Neuronal stem cell (in vitro differentiated cells): Measurements from ENCODE around the gene SMAD3.

Experiments used
- DNase-seq: peaks from one replicate; pipeline ENCODE4 v3.0.0-alpha.2; 2013; ENCODE audit warnings: low spot score
- H2AFZ ChIP-seq: one replicate; pipeline ENCODE4 v1.6.1; 2013; ENCODE audit warnings: mild to moderate bottlenecking, low read length, inconsistent platforms
- H2AK5ac ChIP-seq: 2 replicates; pipeline ENCODE4 v1.6.1; 2013; ENCODE audit warnings: low read depth, mild to moderate bottlenecking, inconsistent platforms, low read length, moderate library complexity, mixed read lengths
- H2BK120ac ChIP-seq: 2 replicates; pipeline ENCODE4 v1.6.1; 2013; ENCODE audit warnings: low read depth, mild to moderate bottlenecking, inconsistent platforms, low read length, moderate library complexity, mixed read lengths
- H2BK12ac ChIP-seq: one replicate; pipeline ENCODE4 v1.6.1; 2013; ENCODE audit warnings: low read length, inconsistent platforms
- H2BK15ac ChIP-seq: 2 replicates; pipeline ENCODE4 v1.6.1; 2013; ENCODE audit warnings: mild to moderate bottlenecking, low read length, inconsistent platforms, mixed read lengths
- H2BK5ac ChIP-seq: one replicate; pipeline ENCODE4 v1.6.1; 2013; ENCODE audit warnings: inconsistent platforms, mild to moderate bottlenecking, low read length, moderate library complexity
- H3K14ac ChIP-seq: one replicate; pipeline ENCODE4 v1.6.1; 2013; ENCODE audit warnings: low read length, inconsistent platforms
- H3K18ac ChIP-seq: 2 replicates; pipeline ENCODE4 v1.6.1; 2013; ENCODE audit warnings: low read length, inconsistent platforms
- H3K23ac ChIP-seq: 2 replicates; pipeline ENCODE4 v1.6.1; 2013; ENCODE audit warnings: low read depth, mild to moderate bottlenecking, mixed read lengths, low read length, inconsistent platforms; ENCODE audit not compliant: poor library complexity
- H3K27ac ChIP-seq: replicated peaks from 3 replicates; pipeline ENCODE4 v1.5.1; 2013; ENCODE audit warnings: low read length, inconsistent platforms
- H3K27me3 ChIP-seq, 3 experiments: 2 replicates each; pipeline ENCODE4 v1.6.1; 2013; ENCODE audit warnings: low read length in 3 of 3, mild to moderate bottlenecking in 2 of 3, inconsistent platforms in 1 of 3, low read depth in 1 of 3, mixed read lengths in 1 of 3, moderate library complexity in 1 of 3; ENCODE audit not compliant: control insufficient read depth in 3 of 3, insufficient read depth in 3 of 3
- H3K36me3 ChIP-seq, 2 donors: replicated peaks in 1 of 2; 2 replicates each; pipeline ENCODE4 v1.6.1; 2013; ENCODE audit warnings: low read length in 2 of 2; ENCODE audit not compliant: control insufficient read depth in 2 of 2, insufficient read depth in 2 of 2
- H3K4ac ChIP-seq: 2 replicates; pipeline ENCODE4 v1.6.1; 2013; ENCODE audit warnings: inconsistent platforms, mild to moderate bottlenecking, low read length, moderate library complexity
- H3K4me1 ChIP-seq, 2 donors: 1 replicate in 1 of 2; 2 replicates in 1 of 2; pipeline ENCODE4 v1.6.1; 2013; ENCODE audit warnings: low read length in 2 of 2, low read depth in 1 of 2; ENCODE audit not compliant: control insufficient read depth in 2 of 2, insufficient read depth in 1 of 2
- H3K4me2 ChIP-seq: one replicate; pipeline ENCODE4 v1.6.1; 2013; ENCODE audit warnings: mild to moderate bottlenecking, low read length, inconsistent platforms; ENCODE audit not compliant: insufficient read depth, poor library complexity, severe bottlenecking
- H3K4me3 ChIP-seq, 2 donors: 2 replicates each; pipeline ENCODE4 v1.5.1; 2013; ENCODE audit warnings: low read length in 2 of 2, mild to moderate bottlenecking in 2 of 2, inconsistent platforms in 1 of 2, moderate library complexity in 1 of 2
- H3K79me1 ChIP-seq: one replicate; pipeline ENCODE4 v1.6.1; 2013; ENCODE audit warnings: low read depth, mild to moderate bottlenecking, inconsistent platforms, low read length, moderate library complexity
- H3K9ac ChIP-seq: one replicate; pipeline ENCODE4 v1.6.1; 2013; ENCODE audit warnings: mild to moderate bottlenecking, low read depth, low read length, inconsistent platforms; ENCODE audit not compliant: poor library complexity
- H3K9me3 ChIP-seq, 2 donors: replicated peaks in 1 of 2; 2 replicates each; pipeline versions ENCODE3 to v1.6.1; 2013; ENCODE audit warnings: low read length in 2 of 2, mild to moderate bottlenecking in 2 of 2, inconsistent platforms in 1 of 2, low read depth in 1 of 2, mixed read lengths in 1 of 2, moderate library complexity in 1 of 2; ENCODE audit not compliant: control insufficient read depth in 2 of 2, insufficient read depth in 1 of 2
- H4K8ac ChIP-seq: one replicate; pipeline ENCODE4 v1.6.1; 2013; ENCODE audit warnings: low read depth, mild to moderate bottlenecking, inconsistent platforms, low read length, moderate library complexity
- H4K91ac ChIP-seq: one replicate; pipeline ENCODE4 v1.6.1; 2013; ENCODE audit warnings: low read length, low read depth, mild to moderate bottlenecking, inconsistent platforms; ENCODE audit not compliant: poor library complexity
- WGBS, 2 donors: extraction: QIAGEN DNeasy Blood & Tissue Kit; methylation state at CpG; one replicate each; pipeline ENCODE4 v1.1.7; 2013; ENCODE audit warnings: missing lambda C conversion rate in 2 of 2, mixed read lengths in 1 of 2; ENCODE audit not compliant: insufficient read length in 2 of 2, insufficient replicate concordance in 1 of 2; ENCODE audit errors: extremely low coverage in 2 of 2; 5-methylcytosine and 5-hydroxymethylcytosine counted together

Gene SMAD3

GRCh38 chr15:67181221-67181639 lies 115.8 kb downstream of the SMAD3 start:
- Histone ChIP-seq H3K36me3 (peaks cover 18 to 92% of the 10 kb centered on the region in 2 donors), H2AFZ (no peak overlapping the region), H3K14ac (no peak overlapping the region), H3K4ac (no peak overlapping the region), H2BK15ac (no peak overlapping the region), H3K79me1 (no peaks in the 10 kb centered on the region), H3K18ac (peak overlapping the region; percentile 61), H3K4me1 (peaks cover 2 to 10% of the 10 kb centered on the region in 2 donors), H3K27ac (no peak overlapping the region), H2BK120ac (no peak overlapping the region), H3K9ac (no peak overlapping the region), H2BK12ac (no peak overlapping the region), H4K8ac (no peak overlapping the region), H4K91ac (no peak overlapping the region), H3K4me2 (no peak overlapping the region), H3K27me3 (no peaks in the 10 kb centered on the region), H3K9me3 (no peaks in the 10 kb centered on the region), H3K4me3 (no peak overlapping the region), H2AK5ac (no peak overlapping the region), H2BK5ac (no peak overlapping the region), H3K23ac (no peak overlapping the region)
- WGBS, 2 donors, result no CpG with 5 or more reads among the region's 15 CpGs
- no peak for DNase-seq

GRCh38 chr15:67183443-67184169 lies 118.2 kb downstream of the SMAD3 start:
- no peak for DNase-seq
- Histone ChIP-seq H3K18ac (no peak overlapping the region), H3K4me1 (peaks cover 0 to 1% of the 10 kb centered on the region in 2 donors), H3K4me2 (no peak overlapping the region), H3K14ac (no peak overlapping the region), H3K9me3 (no peaks in the 10 kb centered on the region), H2AK5ac (no peak overlapping the region), H3K4me3 (no peak overlapping the region), H3K27ac (no peak overlapping the region), H2BK15ac (no peak overlapping the region), H3K27me3 (no peaks in the 10 kb centered on the region), H4K8ac (no peak overlapping the region), H3K36me3 (peaks cover 29 to 95% of the 10 kb centered on the region in 2 donors), H2BK5ac (no peak overlapping the region), H3K79me1 (no peaks in the 10 kb centered on the region), H3K4ac (no peak overlapping the region), H3K23ac (no peak overlapping the region), H4K91ac (no peak overlapping the region), H2AFZ (no peak overlapping the region), H2BK120ac (no peak overlapping the region), H3K9ac (no peak overlapping the region), H2BK12ac (no peak overlapping the region)
- no CpG with 5 or more reads among the region's 7 CpGs for WGBS, 2 donors

- WGBS, 2 donors, result no CpG with 5 or more reads among the region's 18 CpGs
These were observed 119.0 kb downstream of the SMAD3 start for GRCh38 chr15:67184208-67184925.

GRCh38 chr15:67185051-67185450 lies 119.6 kb downstream of the SMAD3 start:
- H2BK5ac ChIP-seq, result no peak overlapping the region
- no peak overlapping the region for H3K9ac ChIP-seq
- H3K18ac ChIP-seq, result no peak overlapping the region
- H3K79me1 ChIP-seq, result no peaks in the 10 kb centered on the region
- H2BK15ac ChIP-seq, result no peak overlapping the region
- no peak overlapping the region for H3K23ac ChIP-seq
- no peak overlapping the region for H4K8ac ChIP-seq
- H4K91ac ChIP-seq, result no peak overlapping the region
- H3K27ac ChIP-seq, result no peak overlapping the region
- no peaks in the 10 kb centered on the region for H3K9me3 ChIP-seq
- no peak overlapping the region for H2BK12ac ChIP-seq
- no CpG with 5 or more reads among the region's 6 CpGs for WGBS, 2 donors
- H2AK5ac ChIP-seq, result no peak overlapping the region
- H3K4me2 ChIP-seq, result no peak overlapping the region
- no peak overlapping the region for H3K4ac ChIP-seq
- H3K4me3 ChIP-seq, result no peak overlapping the region
- H2BK120ac ChIP-seq, result no peak overlapping the region
- H3K14ac ChIP-seq, result no peak overlapping the region
- DNase-seq, result no peak
- no peaks in the 10 kb centered on the region for H3K27me3 ChIP-seq
- H2AFZ ChIP-seq, result no peak overlapping the region
- peaks cover 32 to 95% of the 10 kb centered on the region in 2 donors for H3K36me3 ChIP-seq
- H3K4me1 ChIP-seq, result no peaks in the 10 kb centered on the region

More at GRCh38 chr15:67184208-67184925, 119.0 kb downstream of the SMAD3 start:
- no peak overlapping the region for H3K9ac ChIP-seq
- H2BK5ac ChIP-seq, result no peak overlapping the region
- H4K8ac ChIP-seq, result no peak overlapping the region
- no peak overlapping the region for H3K4ac ChIP-seq
- H3K14ac ChIP-seq, result no peak overlapping the region
- H2BK15ac ChIP-seq, result no peak overlapping the region
- H3K27me3 ChIP-seq, result no peaks in the 10 kb centered on the region
- H3K23ac ChIP-seq, result no peak overlapping the region
- no peak overlapping the region for H3K4me2 ChIP-seq
- no peak overlapping the region for H2BK12ac ChIP-seq
- no peak overlapping the region for H3K27ac ChIP-seq
- H3K79me1 ChIP-seq, result no peaks in the 10 kb centered on the region
- H3K4me1 ChIP-seq, result no peaks in the 10 kb centered on the region
- DNase-seq, result no peak
- no peak overlapping the region for H2AK5ac ChIP-seq
- H2BK120ac ChIP-seq, result no peak overlapping the region
- H3K18ac ChIP-seq, result peak overlapping the region; percentile 21
- peak overlapping the region in 1 of 2 donors; percentile 29 for H3K4me3 ChIP-seq
- no peak overlapping the region for H4K91ac ChIP-seq
- no peaks in the 10 kb centered on the region for H3K9me3 ChIP-seq
- H3K36me3 ChIP-seq, result peaks cover 28 to 95% of the 10 kb centered on the region in 2 donors
- no peak overlapping the region for H2AFZ ChIP-seq
